NCI-H82 treated with DMSO at 0.1 percent for 48 hours (cell line): ENCODE results near the gene GALNT11.

ENCODE experiments used
- DNase-seq: peaks from one replicate; lab custom pipeline; 2025; ENCODE audit not compliant: unreplicated experiment; lab: John Stamatoyannopoulos, UW

Gene GALNT11

GRCh38 chr7:152144557-152145245 lies 119.2 kb downstream of the GALNT11 start:
- DNase-seq, result no peak

GRCh38 chr7:152145853-152146466 lies 120.5 kb downstream of the GALNT11 start:
- DNase-seq, result peak; percentile 17

- no peak for DNase-seq
Measured at GRCh38 chr7:152148706-152149105, 123.2 kb downstream of the GALNT11 start.

GRCh38 chr7:152149363-152149762 lies 123.9 kb downstream of the GALNT11 start:
- DNase-seq, result no peak

GRCh38 chr7:152152267-152152666 lies 126.8 kb downstream of the GALNT11 start:
- DNase-seq, result no peak

- no peak for DNase-seq
Measured at GRCh38 chr7:152158801-152159587, 133.5 kb downstream of the GALNT11 start.

- no peak for DNase-seq
Measured at GRCh38 chr7:152161171-152161570, 135.7 kb downstream of the GALNT11 start.

GRCh38 chr7:152162287-152162686 lies 136.8 kb downstream of the GALNT11 start:
- DNase-seq, result no peak
